ENCODE data around the gene CDH6.

- no peak for TF ChIP-seq GATA3 (IDR thresholded peaks at IDR 0.05; ENCODE audit: low read depth, low read length)
- TF ChIP-seq GATA2 (IDR thresholded peaks at IDR 0.05; ENCODE audit: low read depth, low read length), result no peak
These were observed 34.8 kb upstream of the CDH6 start for GRCh38 chr5:31158686-31159085.
